Keratinocyte (primary cell): Measurements from ENCODE around the gene SPOCK1. TPM values are rescaled to one million over a fixed set of nuclear protein-coding genes. Genes with fewer than 3 reads are reported as not detected.

Source experiments
- DNase-seq: peaks from one replicate; pipeline ENCODE4 v3.0.0-alpha.2; 2011; ENCODE audit warnings: low read depth, missing footprints, low spot score
- FAIRE-seq: peaks from 2 replicates; lab custom pipeline; 2011; peaks lifted over from hg19 to GRCh38; lab: Jason Lieb, UNC
- H2AFZ ChIP-seq: 2 replicates; pipeline ENCODE4 v1.6.0; 2012; ENCODE audit warnings: low read length, control low read depth, inconsistent platforms; ENCODE audit not compliant: control insufficient read depth
- H3K27ac ChIP-seq: 2 replicates; pipeline ENCODE4 v1.5.1; 2011; ENCODE audit warnings: low read length; ENCODE audit not compliant: control insufficient read depth, insufficient read depth
- H3K27me3 ChIP-seq: 3 replicates; pipeline ENCODE4 v1.6.0; 2011; ENCODE audit warnings: low read length; ENCODE audit not compliant: control insufficient read depth, insufficient read depth; ENCODE audit errors: extremely low read depth
- H3K36me3 ChIP-seq, 2 experiments: 2 replicates in 1 of 2; 3 replicates in 1 of 2; pipeline ENCODE4 v1.5.1; 2011; ENCODE audit warnings: low read length in 2 of 2, mild to moderate bottlenecking in 1 of 2; ENCODE audit not compliant: control insufficient read depth in 2 of 2, insufficient read depth in 2 of 2; ENCODE audit errors: extremely low read depth in 1 of 2
- H3K4me1 ChIP-seq: 3 replicates; pipeline ENCODE4 v1.5.1; 2011; ENCODE audit warnings: low read length; ENCODE audit not compliant: control insufficient read depth, insufficient read depth; ENCODE audit errors: extremely low read depth
- H3K4me2 ChIP-seq: 3 replicates; pipeline ENCODE4 v1.6.0; 2011; ENCODE audit warnings: low read depth, low read length; ENCODE audit not compliant: control insufficient read depth, insufficient read depth; ENCODE audit errors: extremely low read depth
- H3K4me3 ChIP-seq, 3 experiments: fragments of 200-600 bp in 1 of 3; sonication (generic) in 1 of 3; 2 replicates in 2 of 3; 3 replicates in 1 of 3; pipeline ENCODE4 v1.5.1; 2011 to 2016; ENCODE audit warnings: low read length in 3 of 3, mild to moderate bottlenecking in 3 of 3, control low read depth in 2 of 3, inconsistent platforms in 1 of 3, low read depth in 1 of 3, mixed read lengths in 1 of 3, mixed run types in 1 of 3, moderate library complexity in 1 of 3; ENCODE audit not compliant: control insufficient read depth in 2 of 3, insufficient read depth in 2 of 3; ENCODE audit errors: extremely low read depth in 1 of 3
- H3K79me2 ChIP-seq: 2 replicates; pipeline ENCODE4 v1.6.0; 2012; ENCODE audit warnings: low read length; ENCODE audit not compliant: control insufficient read depth, insufficient read depth
- H3K9ac ChIP-seq: 3 replicates; pipeline ENCODE4 v1.6.0; 2011; ENCODE audit warnings: low read length; ENCODE audit not compliant: control insufficient read depth, insufficient read depth; ENCODE audit errors: extremely low read depth
- H3K9me1 ChIP-seq: 3 replicates; pipeline ENCODE4 v1.6.0; 2011; ENCODE audit warnings: low read length; ENCODE audit not compliant: control insufficient read depth, insufficient read depth; ENCODE audit errors: extremely low read depth
- H3K9me3 ChIP-seq: 2 replicates; pipeline ENCODE4 v1.5.1; 2012; ENCODE audit warnings: low read depth, low read length; ENCODE audit not compliant: control insufficient read depth
- H4K20me1 ChIP-seq: 3 replicates; pipeline ENCODE4 v1.6.0; 2011; ENCODE audit warnings: low read length; ENCODE audit not compliant: control insufficient read depth, insufficient read depth; ENCODE audit errors: extremely low read depth
- CTCF ChIP-seq, 3 experiments: IDR thresholded peaks in 1 of 3; conservative IDR thresholded peaks in 1 of 3; optimal IDR thresholded peaks in 1 of 3; 2 replicates in 2 of 3; 3 replicates in 1 of 3; pipeline versions ENCODE3 to v1.5.1; 2011; ENCODE audit warnings: low read length in 3 of 3, mild to moderate bottlenecking in 3 of 3, moderate library complexity in 2 of 3, control low read depth in 1 of 3, inconsistent platforms in 1 of 3; ENCODE audit not compliant: insufficient read depth in 2 of 3; ENCODE audit errors: extremely low read depth in 1 of 3
- EZH2 ChIP-seq: IDR thresholded peaks from one replicate; pipeline ENCODE4 v1.6.1; 2012; ENCODE audit warnings: inconsistent platforms, mild to moderate bottlenecking, low read length, moderate library complexity
- dilution Hi-C: fragments of 300-500 bp; cut with MboI; formaldehyde crosslinking; loops from one replicate; pipeline ENCODE4 v1.7.0; 2020; ENCODE audit warnings: low sequenced_read_pairs; ENCODE audit not compliant: extremely low pct_ligation_motif_present
- polyA plus RNA-seq, 5 experiments: library from polyadenylated mRNA; depleted of rRNA in 3 of 5; stranded (reverse) in 3 of 5; stranded (forward) in 1 of 5; unstranded in 1 of 5; fragments of >200 nt; gene quantifications; 1 replicate in 1 of 5; 2 replicates in 3 of 5; 3 replicates in 1 of 5; pipeline versions ENCODE4 v1.2.1 to v1.2.3, GENCODE V29; 2011 to 2012; ENCODE audit warnings: missing spikeins in 2 of 5, low read depth in 1 of 5, low replicate concordance in 1 of 5

SPOCK1 gene
- polyA plus RNA-seq, 1 donor (not counting 4 experiments of a cell fraction or from before 2014, with no cell fraction given), result 5.5 TPM

- no peak overlapping the region for H3K4me3 ChIP-seq
- no peaks in the 10 kb centered on the region for H3K36me3 ChIP-seq
- H3K9ac ChIP-seq, result no peak overlapping the region
- no peak overlapping the region for H3K27ac ChIP-seq
- DNase-seq (no peak), FAIRE-seq (no peak)
- dilution Hi-C loops, result no loop called here
- H3K79me2 ChIP-seq, result no peaks in the 10 kb centered on the region
- H3K9me3 ChIP-seq, result no peaks in the 10 kb centered on the region
- no peak overlapping the region for H2AFZ ChIP-seq
- H3K27me3 ChIP-seq, result no peaks in the 10 kb centered on the region
- H4K20me1 ChIP-seq, result no peaks in the 10 kb centered on the region
- H3K4me2 ChIP-seq, result no peak overlapping the region
- H3K9me1 ChIP-seq, result no peaks in the 10 kb centered on the region
- H3K4me1 ChIP-seq, result no peaks in the 10 kb centered on the region
- TF ChIP-seq EZH2 (no peak), CTCF (optimal IDR thresholded peaks at IDR 0.05 in 1 of 3, IDR thresholded peaks at IDR 0.05 in 1 of 3, conservative IDR thresholded peaks at IDR 0.05 in 1 of 3; ENCODE audit: extremely low read depth in 1 of 3, insufficient read depth in 2 of 3, low read length in 3 of 3) (no peak)
Observed at GRCh38 chr5:137250421-137250820, 248.7 kb downstream of the SPOCK1 start.

GRCh38 chr5:137248527-137248926 is 250.6 kb downstream of the SPOCK1 start:
- Histone ChIP-seq H3K4me1 (no peaks in the 10 kb centered on the region), H3K9me3 (no peaks in the 10 kb centered on the region), H3K27ac (no peak overlapping the region), H3K4me3 (no peak overlapping the region), H2AFZ (no peak overlapping the region), H3K9ac (no peak overlapping the region), H4K20me1 (no peaks in the 10 kb centered on the region), H3K27me3 (no peaks in the 10 kb centered on the region), H3K79me2 (no peaks in the 10 kb centered on the region), H3K4me2 (no peak overlapping the region), H3K36me3 (no peaks in the 10 kb centered on the region), H3K9me1 (no peaks in the 10 kb centered on the region)
- TF ChIP-seq EZH2 (no peak), CTCF (optimal IDR thresholded peaks at IDR 0.05 in 1 of 3, IDR thresholded peaks at IDR 0.05 in 1 of 3, conservative IDR thresholded peaks at IDR 0.05 in 1 of 3; ENCODE audit: extremely low read depth in 1 of 3, insufficient read depth in 2 of 3, low read length in 3 of 3) (no peak)
- FAIRE-seq, result no peak
- no peak for DNase-seq
- dilution Hi-C loops, result no loop called here
